H1 (cell line): ENCODE measurements around the gene NCAM1. TPM values are rescaled to one million over a fixed set of nuclear protein-coding genes. Genes with fewer than 3 reads are reported as not detected.

Experiments used
- CTCF ChIA-PET: fragments of 300-600 bp; sonication (Branson Sonifier 250); formaldehyde crosslinking; loops from one replicate; lab custom pipeline; 2021; ENCODE audit not compliant: partially characterized antibody; lab: Charles Lee
- POLR2A ChIA-PET: fragments of 300-600 bp; sonication (Branson Sonifier 250); formaldehyde crosslinking; loops from one replicate; lab custom pipeline; 2021; ENCODE audit warnings: inconsistent platforms; ENCODE audit not compliant: partially characterized antibody; lab: Charles Lee
- DNase-seq, 2 experiments: peaks; one replicate each; pipeline versions ENCODE4 v3.0.0 to v3.0.0-alpha.2; 2010 to 2022; ENCODE audit warnings: low spot score in 2 of 2, low read depth in 1 of 2, mixed read lengths in 1 of 2
- FAIRE-seq: peaks from 2 replicates; lab custom pipeline; 2011; peaks lifted over from hg19 to GRCh38; lab: Jason Lieb, UNC
- H2AFZ ChIP-seq: 2 replicates; pipeline ENCODE4 v1.8.1; 2012; ENCODE audit warnings: low read length, inconsistent platforms
- H2AK5ac ChIP-seq: 2 replicates; pipeline ENCODE4 v1.6.1; 2013; ENCODE audit warnings: low read depth, low read length
- H2BK120ac ChIP-seq: replicated peaks from 2 replicates; pipeline ENCODE3; 2013; ENCODE audit warnings: low read depth, low read length, inconsistent platforms
- H2BK12ac ChIP-seq: 2 replicates; pipeline ENCODE4 v1.6.1; 2013; ENCODE audit warnings: low read depth, low read length
- H2BK15ac ChIP-seq: 2 replicates; pipeline ENCODE4 v1.6.1; 2013; ENCODE audit warnings: low read length
- H2BK20ac ChIP-seq: 2 replicates; pipeline ENCODE4 v1.6.1; 2013; ENCODE audit warnings: low read length
- H2BK5ac ChIP-seq: 2 replicates; pipeline ENCODE4 v1.6.1; 2013; ENCODE audit warnings: low read depth, low read length
- H3K14ac ChIP-seq: 2 replicates; pipeline ENCODE4 v1.6.1; 2013; ENCODE audit warnings: inconsistent platforms; ENCODE audit not compliant: insufficient read length
- H3K18ac ChIP-seq: 2 replicates; pipeline ENCODE4 v1.6.1; 2013; ENCODE audit warnings: low read length; ENCODE audit errors: extremely low read depth
- H3K23ac ChIP-seq: 2 replicates; pipeline ENCODE4 v1.6.1; 2013; ENCODE audit warnings: inconsistent platforms; ENCODE audit not compliant: insufficient read length
- H3K23me2 ChIP-seq: 2 replicates; pipeline ENCODE4 v1.6.1; 2013; ENCODE audit warnings: low read depth, low read length
- H3K27ac ChIP-seq: 2 replicates; pipeline ENCODE4 v1.6.1; 2011; ENCODE audit warnings: low read depth, low read length, inconsistent platforms
- H3K27me3 ChIP-seq, 4 experiments: replicated peaks in 1 of 4; 1 replicate in 1 of 4; 2 replicates in 3 of 4; pipeline versions ENCODE4 v1.6.1 to v1.8.1; 2011 to 2013; ENCODE audit warnings: low read length in 3 of 4, mild to moderate bottlenecking in 3 of 4, inconsistent platforms in 2 of 4, mixed read lengths in 2 of 4, moderate library complexity in 1 of 4; ENCODE audit not compliant: control insufficient read depth in 3 of 4, insufficient read depth in 3 of 4; ENCODE audit errors: extremely low read depth in 1 of 4
- H3K36me3 ChIP-seq, 4 experiments: 2 replicates each; pipeline versions ENCODE4 v1.6.1 to v1.8.1; 2011 to 2013; ENCODE audit warnings: mild to moderate bottlenecking in 4 of 4, low read length in 3 of 4, moderate library complexity in 2 of 4, control low read depth in 1 of 4, inconsistent platforms in 1 of 4; ENCODE audit not compliant: insufficient read depth in 4 of 4, control insufficient read depth in 2 of 4
- H3K4ac ChIP-seq: replicated peaks from 2 replicates; pipeline ENCODE3; 2013; ENCODE audit warnings: low read length, low read depth, mixed read lengths, inconsistent platforms; ENCODE audit not compliant: insufficient read length
- H3K4me1 ChIP-seq, 4 experiments: replicated peaks in 1 of 4; 1 replicate in 1 of 4; 2 replicates in 3 of 4; pipeline versions ENCODE4 v1.6.1 to v1.8.1; 2011 to 2013; ENCODE audit warnings: low read length in 3 of 4, inconsistent platforms in 2 of 4, mixed read lengths in 1 of 4; ENCODE audit not compliant: insufficient read depth in 4 of 4, control insufficient read depth in 3 of 4
- H3K4me2 ChIP-seq, 2 experiments: 2 replicates each; pipeline versions ENCODE4 v1.6.1 to v1.8.1; 2011 to 2013; ENCODE audit warnings: low read depth in 2 of 2, low read length in 2 of 2, control low read depth in 1 of 2, inconsistent platforms in 1 of 2, mild to moderate bottlenecking in 1 of 2; ENCODE audit not compliant: insufficient read depth in 1 of 2
- H3K4me3 ChIP-seq, 4 experiments: fragments of 200-600, 300-600 bp in 1 of 4; sonication (generic), shearing (Covaris generic), sonication (Bioruptor Twin) in 1 of 4; 2 replicates each; pipeline versions ENCODE4 v1.5.1 to v1.8.1; 2011 to 2016; ENCODE audit warnings: low read length in 4 of 4, low read depth in 3 of 4, control low read depth in 2 of 4, inconsistent platforms in 2 of 4, mild to moderate bottlenecking in 2 of 4, mixed read lengths in 1 of 4, moderate library complexity in 1 of 4; ENCODE audit not compliant: insufficient read depth in 2 of 4; ENCODE audit errors: extremely low read depth in 1 of 4
- H3K56ac ChIP-seq: replicated peaks from 2 replicates; pipeline ENCODE3; 2013; ENCODE audit warnings: low read depth, mild to moderate bottlenecking, mixed read lengths, low read length, inconsistent platforms; ENCODE audit not compliant: insufficient read length
- H3K79me1 ChIP-seq: 2 replicates; pipeline ENCODE4 v1.6.1; 2013; ENCODE audit warnings: low read depth, low read length, control low read depth
- H3K79me2 ChIP-seq, 2 experiments: 2 replicates each; pipeline versions ENCODE4 v1.6.1 to v1.8.1; 2012 to 2013; ENCODE audit warnings: low read length in 2 of 2, mild to moderate bottlenecking in 2 of 2, inconsistent platforms in 1 of 2; ENCODE audit not compliant: insufficient read depth in 2 of 2, control insufficient read depth in 1 of 2
- H3K9ac ChIP-seq, 4 experiments: replicated peaks in 1 of 4; 1 replicate in 1 of 4; 2 replicates in 3 of 4; pipeline versions ENCODE4 v1.6.1 to v1.8.1; 2011 to 2013; ENCODE audit warnings: low read depth in 3 of 4, low read length in 3 of 4, control low read depth in 2 of 4, mild to moderate bottlenecking in 2 of 4, moderate library complexity in 2 of 4, inconsistent platforms in 1 of 4; ENCODE audit errors: extremely low read depth in 1 of 4
- H3K9me3 ChIP-seq, 2 experiments: 2 replicates each; pipeline versions ENCODE4 v1.6.1 to v1.8.1; 2012 to 2013; ENCODE audit warnings: mild to moderate bottlenecking in 2 of 2, moderate library complexity in 2 of 2, control low read depth in 1 of 2, inconsistent platforms in 1 of 2, low read depth in 1 of 2, low read length in 1 of 2, mixed read lengths in 1 of 2; ENCODE audit not compliant: insufficient read depth in 2 of 2
- H4K20me1 ChIP-seq, 2 experiments: replicated peaks in 1 of 2; 2 replicates each; pipeline versions ENCODE3 to v1.8.1; 2011 to 2013; ENCODE audit warnings: inconsistent platforms in 2 of 2, low read length in 2 of 2, mild to moderate bottlenecking in 1 of 2; ENCODE audit not compliant: insufficient read depth in 2 of 2, control insufficient read depth in 1 of 2
- H4K5ac ChIP-seq: 2 replicates; pipeline ENCODE4 v1.6.1; 2013; ENCODE audit warnings: low read length, low read depth, mixed read lengths, inconsistent platforms; ENCODE audit not compliant: insufficient read length
- H4K8ac ChIP-seq: 2 replicates; pipeline ENCODE4 v1.8.0; 2013; ENCODE audit warnings: mild to moderate bottlenecking, moderate library complexity, low read length, inconsistent platforms; ENCODE audit not compliant: insufficient read depth; ENCODE audit errors: extremely low read depth
- H4K91ac ChIP-seq: replicated peaks from 2 replicates; pipeline ENCODE3; 2013; ENCODE audit warnings: low read length, mixed read lengths, inconsistent platforms; ENCODE audit not compliant: insufficient read length
- ASH2L ChIP-seq: fragments of 200-600, 300-600 bp; sonication (generic); IDR thresholded peaks from one replicate; pipeline ENCODE4 v1.7.1; 2017; ENCODE audit warnings: low read length
- CHD1 ChIP-seq: IDR thresholded peaks from 2 replicates; pipeline ENCODE4 v1.6.1; 2012; ENCODE audit warnings: low read depth, low read length, improper control_type of control experiment
- GTF2F1 ChIP-seq: IDR thresholded peaks from 2 replicates; pipeline ENCODE4 v1.6.1; 2012; ENCODE audit warnings: low read depth, low read length, improper control_type of control experiment, borderline replicate concordance
- MAFK ChIP-seq: IDR thresholded peaks from 2 replicates; pipeline ENCODE4 v1.6.1; 2012; ENCODE audit warnings: low read depth, mild to moderate bottlenecking, improper control_type of control experiment, low read length
- NANOG ChIP-seq: IDR thresholded peaks from 2 replicates; pipeline ENCODE4 v1.6.1; 2011; ENCODE audit warnings: low read length, low read depth, mild to moderate bottlenecking, inconsistent platforms; ENCODE audit not compliant: insufficient read depth, poor library complexity, severe bottlenecking
- POLR2A ChIP-seq, 2 experiments: IDR thresholded peaks; 1 replicate in 1 of 2; 2 replicates in 1 of 2; pipeline ENCODE4 v1.6.1; 2011; ENCODE audit warnings: low read depth in 2 of 2, low read length in 2 of 2, mild to moderate bottlenecking in 2 of 2; ENCODE audit errors: control extremely low read depth in 1 of 2
- RAD21 ChIP-seq, 2 experiments: IDR thresholded peaks in 1 of 2; conservative IDR thresholded peaks in 1 of 2; 2 replicates each; pipeline ENCODE4 v1.6.1; 2011; ENCODE audit warnings: low read depth in 2 of 2, low read length in 2 of 2, improper control_type of control experiment in 1 of 2, inconsistent platforms in 1 of 2, mild to moderate bottlenecking in 1 of 2, moderate library complexity in 1 of 2
- RFX5 ChIP-seq: IDR thresholded peaks from 2 replicates; pipeline ENCODE4 v1.6.1; 2011; ENCODE audit warnings: low read depth, low read length, improper control_type of control experiment, borderline replicate concordance
- RXRA ChIP-seq: IDR thresholded peaks from 2 replicates; pipeline ENCODE4 v1.6.1; 2011; ENCODE audit warnings: low read depth, mild to moderate bottlenecking, low read length, moderate library complexity; ENCODE audit not compliant: insufficient read depth
- SIN3A ChIP-seq, 2 experiments: IDR thresholded peaks in 1 of 2; conservative IDR thresholded peaks in 1 of 2; 2 replicates each; pipeline ENCODE4 v1.6.1; 2011 to 2012; ENCODE audit warnings: low read length in 2 of 2, improper control_type of control experiment in 1 of 2, low read depth in 1 of 2, mild to moderate bottlenecking in 1 of 2
- TCF12 ChIP-seq: IDR thresholded peaks from 2 replicates; pipeline ENCODE4 v1.6.1; 2011; ENCODE audit warnings: low read depth, mild to moderate bottlenecking, low read length
- WGBS, 2 experiments: shearing (Covaris generic) in 1 of 2; methylation state at CpG; one replicate each; pipeline versions ENCODE4 v1.1.6 to v1.1.7; 2013 to 2015; ENCODE audit warnings: low lambda C conversion rate in 2 of 2, mixed read lengths in 2 of 2, inconsistent platforms in 1 of 2, low coverage in 1 of 2, missing lambda C conversion rate in 1 of 2; ENCODE audit not compliant: insufficient replicate concordance in 2 of 2, insufficient coverage in 1 of 2, insufficient read length in 1 of 2; ENCODE audit errors: extremely low coverage in 1 of 2, missing lambda C conversion rate in 1 of 2; 5-methylcytosine and 5-hydroxymethylcytosine counted together
- polyA plus RNA-seq, 7 experiments: library from polyadenylated mRNA; depleted of rRNA in 3 of 7; stranded (reverse) in 5 of 7; unstranded in 2 of 7; fragments of >200 nt in 5 of 7; fragments of 200-250 nt in 2 of 7; gene quantifications; 1 replicate in 5 of 7; 2 replicates in 1 of 7; 4 replicates in 1 of 7; pipeline versions ENCODE4 v1.2.1 to v1.2.3, GENCODE V29; 2011 to 2013; ENCODE audit warnings: missing spikeins in 2 of 7, mixed read lengths in 2 of 7
- total RNA-seq: library from RNA; stranded (reverse); fragmentation: NEBNext Ultra II Directional; extraction: Animal tissue kit (Norgen Biotek cat#: 25700); gene quantifications from 2 replicates; pipeline ENCODE4 v1.2.1, GENCODE V29; 2021
- TF ChIP-seq, protein P1 (sequence below), 3 experiments: IDR thresholded peaks; 1 replicate in 2 of 3; 2 replicates in 1 of 3; pipeline versions ENCODE4 v1.5.1 to v1.6.1; 2011; ENCODE audit warnings: low read length in 3 of 3, mild to moderate bottlenecking in 3 of 3, inconsistent platforms in 2 of 3, low read depth in 1 of 3, moderate library complexity in 1 of 3; ENCODE audit not compliant: insufficient read depth in 1 of 3; ENCODE audit errors: control extremely low read depth in 1 of 3

NCAM1 gene
- total and polyA plus RNA-seq, 2 of the 8 experiments (the other 6 are each of a cell fraction or from before 2014, with no cell fraction given) = 3.1 to 4.3 TPM

DNA sequence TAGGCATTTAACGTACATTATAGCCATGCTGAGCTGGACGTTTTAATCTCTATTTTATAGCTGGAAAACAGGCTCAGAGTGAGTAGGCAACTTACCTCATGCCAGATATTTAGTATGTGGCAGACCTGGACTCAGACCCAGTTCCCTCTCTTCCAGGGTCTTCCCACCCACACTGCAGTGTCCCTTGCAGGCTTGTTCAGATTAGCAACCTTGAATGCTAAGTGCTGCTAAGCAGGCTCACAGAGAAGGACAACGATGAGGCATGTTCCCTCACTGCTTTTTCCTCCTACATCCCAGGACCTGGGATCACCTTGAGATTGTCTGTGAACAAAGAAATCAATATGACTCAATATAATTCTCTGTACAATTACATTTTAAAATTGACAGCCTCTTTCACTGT lies 65.6 kb downstream of the NCAM1 start:
- no peaks in the 10 kb centered on the region for H3K9me3 ChIP-seq
- no peak overlapping the region for H3K23ac ChIP-seq
- no peak overlapping the region for H4K8ac ChIP-seq
- no peak overlapping the region for H3K14ac ChIP-seq
- no peak overlapping the region for H4K91ac ChIP-seq
- H3K27ac ChIP-seq = no peak overlapping the region
- no peak overlapping the region for H2BK120ac ChIP-seq
- H3K56ac ChIP-seq = no peak overlapping the region
- H2BK20ac ChIP-seq = no peak overlapping the region
- H3K79me1 ChIP-seq = no peaks in the 10 kb centered on the region
- CTCF ChIA-PET = no interaction called here
- no peak overlapping the region for H3K4me2 ChIP-seq
- no peaks in the 10 kb centered on the region for H3K27me3 ChIP-seq
- TF ChIP-seq ASH2L (no peak), POLR2A (IDR thresholded peaks at IDR 0.05; ENCODE audit: control extremely low read depth in 1 of 2, low read depth in 2 of 2, low read length in 2 of 2) (no peak), GTF2F1 (no peak), RXRA (no peak), NANOG (no peak), TCF12 (no peak), SIN3A (conservative IDR thresholded peaks at IDR 0.05 in 1 of 2, IDR thresholded peaks at IDR 0.05 in 1 of 2; ENCODE audit: low read depth in 1 of 2, low read length in 2 of 2) (no peak), MAFK (no peak), RFX5 (no peak), RAD21 (IDR thresholded peaks at IDR 0.05 in 1 of 2, conservative IDR thresholded peaks at IDR 0.05 in 1 of 2; ENCODE audit: low read depth in 2 of 2, low read length in 2 of 2) (no peak), CHD1 (no peak)
- TF ChIP-seq, protein P1, sequence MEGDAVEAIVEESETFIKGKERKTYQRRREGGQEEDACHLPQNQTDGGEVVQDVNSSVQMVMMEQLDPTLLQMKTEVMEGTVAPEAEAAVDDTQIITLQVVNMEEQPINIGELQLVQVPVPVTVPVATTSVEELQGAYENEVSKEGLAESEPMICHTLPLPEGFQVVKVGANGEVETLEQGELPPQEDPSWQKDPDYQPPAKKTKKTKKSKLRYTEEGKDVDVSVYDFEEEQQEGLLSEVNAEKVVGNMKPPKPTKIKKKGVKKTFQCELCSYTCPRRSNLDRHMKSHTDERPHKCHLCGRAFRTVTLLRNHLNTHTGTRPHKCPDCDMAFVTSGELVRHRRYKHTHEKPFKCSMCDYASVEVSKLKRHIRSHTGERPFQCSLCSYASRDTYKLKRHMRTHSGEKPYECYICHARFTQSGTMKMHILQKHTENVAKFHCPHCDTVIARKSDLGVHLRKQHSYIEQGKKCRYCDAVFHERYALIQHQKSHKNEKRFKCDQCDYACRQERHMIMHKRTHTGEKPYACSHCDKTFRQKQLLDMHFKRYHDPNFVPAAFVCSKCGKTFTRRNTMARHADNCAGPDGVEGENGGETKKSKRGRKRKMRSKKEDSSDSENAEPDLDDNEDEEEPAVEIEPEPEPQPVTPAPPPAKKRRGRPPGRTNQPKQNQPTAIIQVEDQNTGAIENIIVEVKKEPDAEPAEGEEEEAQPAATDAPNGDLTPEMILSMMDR (IDR thresholded peaks at IDR 0.05; ENCODE audit: control extremely low read depth in 1 of 3, insufficient read depth in 1 of 3, low read depth in 1 of 3, low read length in 3 of 3) = no peak
- TF ChIP-seq, all 59 proteins: peak for 0
- FAIRE-seq (no peak), DNase-seq (no peak)
- H4K5ac ChIP-seq = no peak overlapping the region
- H2BK5ac ChIP-seq = no peak overlapping the region
- POLR2A ChIA-PET = no interaction called here
- WGBS, 2 experiments = 93% methylated on average over 3 of the region's 3 CpGs; no CpG with 5 or more reads in 1 of the 2 experiments
- no peak overlapping the region for H2AFZ ChIP-seq
- no peak overlapping the region for H2BK15ac ChIP-seq
- no peak overlapping the region for H3K18ac ChIP-seq
- H3K79me2 ChIP-seq = no peaks in the 10 kb centered on the region
- no peak overlapping the region for H2BK12ac ChIP-seq
- H3K36me3 ChIP-seq = no peaks in the 10 kb centered on the region
- no peak overlapping the region for H3K9ac ChIP-seq
- H3K4me3 ChIP-seq = no peak overlapping the region
- no peaks in the 10 kb centered on the region for H4K20me1 ChIP-seq
- no peaks in the 10 kb centered on the region for H3K4me1 ChIP-seq
- H2AK5ac ChIP-seq = no peak overlapping the region
- H3K23me2 ChIP-seq = no peaks in the 10 kb centered on the region
- H3K4ac ChIP-seq = no peak overlapping the region
